Activated CD4-positive, CD25-positive, alpha-beta regulatory T cell treated with anti-CD3 and anti-CD28 coated beads, Interleukin-2, amount 50 U/mL, for 72 hours (primary cell): ENCODE data around the gene CPNE7.

Experiments
- DNase-seq: peaks from one replicate; pipeline ENCODE4 v3.0.0; 2021

Gene CPNE7

GRCh38 chr16:89575247-89576152 is at the start of gene CPNE7:
CPNE7 (plus strand) TSS chr16:89575758; CDS start chr16:89575898, 140 bp downstream.
- no peak for DNase-seq

DNA sequence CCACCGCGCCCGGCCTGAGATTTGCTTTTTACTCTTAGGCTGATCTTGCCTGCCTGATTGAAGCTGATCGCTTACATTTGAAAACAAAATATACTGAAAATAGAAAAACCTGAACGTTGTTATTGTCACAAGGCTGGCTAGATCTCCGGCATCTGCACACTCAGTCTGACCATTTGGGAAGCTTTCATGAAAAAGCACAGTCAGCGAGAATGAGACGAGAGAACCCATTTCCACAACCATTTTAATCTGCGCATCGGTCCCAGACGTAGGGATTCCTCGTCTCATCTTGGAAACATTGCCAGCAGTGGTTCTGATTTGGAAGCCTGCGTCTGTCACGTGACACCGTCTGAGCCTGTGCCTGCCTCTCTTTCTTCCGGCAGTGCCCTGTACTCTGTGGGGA is 46.5 kb upstream of the CPNE7 start:
- DNase-seq, result no peak

GRCh38 chr16:89530401-89531381 is 44.9 kb upstream of the CPNE7 start:
- no peak for DNase-seq

DNA sequence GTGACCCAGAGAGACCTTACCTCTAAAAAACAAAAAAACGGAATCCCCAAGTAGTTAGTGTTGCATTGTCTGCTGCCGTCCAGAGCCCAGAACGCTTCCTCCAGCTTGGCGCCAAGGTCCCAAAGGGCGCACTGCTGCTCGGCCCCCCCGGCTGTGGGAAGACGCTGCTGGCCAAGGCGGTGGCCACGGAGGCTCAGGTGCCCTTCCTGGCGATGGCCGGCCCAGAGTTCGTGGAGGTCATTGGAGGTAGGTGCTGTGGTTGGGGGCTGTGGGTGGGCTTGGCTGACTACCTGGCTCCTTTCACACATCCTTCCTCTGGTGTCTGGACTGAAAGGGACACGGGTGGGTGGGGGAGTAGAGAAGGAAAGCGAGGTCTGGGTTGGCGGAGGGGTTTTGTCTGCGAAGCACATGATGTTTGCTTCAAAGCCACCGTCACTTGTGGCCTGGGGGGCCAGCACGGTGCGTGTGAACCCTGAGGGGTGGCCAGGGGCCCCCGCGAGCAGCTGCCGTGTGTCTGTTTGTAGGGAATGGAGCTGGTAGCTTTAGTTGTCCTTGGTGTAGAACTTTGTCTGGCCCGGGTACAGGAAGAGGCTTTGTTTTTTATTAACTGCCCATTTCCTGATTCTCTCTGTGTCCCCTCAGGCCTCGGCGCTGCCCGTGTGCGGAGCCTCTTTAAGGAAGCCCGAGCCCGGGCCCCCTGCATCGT is 43.6 kb upstream of the CPNE7 start:
- no peak for DNase-seq

DNA sequence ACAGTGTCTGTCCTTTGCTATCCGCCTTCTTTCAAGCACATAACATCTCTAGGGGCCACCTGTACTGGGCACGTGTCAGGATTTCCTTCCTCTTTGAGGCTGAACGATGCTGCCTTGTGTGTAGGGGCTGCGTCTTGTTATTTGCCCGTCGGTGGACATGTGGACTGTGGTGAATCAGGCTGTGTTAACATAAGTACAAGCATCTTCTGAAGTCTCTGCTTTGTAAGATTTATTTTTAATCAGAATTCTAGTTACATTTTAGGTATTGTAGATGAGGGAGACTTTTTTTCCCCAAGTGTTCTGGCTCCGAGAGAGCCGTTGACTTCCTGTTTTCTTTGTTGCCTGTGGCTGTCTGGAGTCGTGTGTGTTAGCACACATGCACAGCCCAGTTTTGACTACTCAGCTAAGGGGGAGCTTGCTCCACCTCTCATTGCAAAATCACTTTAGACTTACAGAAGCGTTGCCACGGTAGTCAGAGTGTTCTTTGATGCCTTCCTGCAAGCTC is 41.3 kb upstream of the CPNE7 start:
- no peak for DNase-seq

GRCh38 chr16:89536371-89536770 is 39.2 kb upstream of the CPNE7 start:
- no peak for DNase-seq

GRCh38 chr16:89536886-89537548 is 38.5 kb upstream of the CPNE7 start:
- no peak for DNase-seq

DNA sequence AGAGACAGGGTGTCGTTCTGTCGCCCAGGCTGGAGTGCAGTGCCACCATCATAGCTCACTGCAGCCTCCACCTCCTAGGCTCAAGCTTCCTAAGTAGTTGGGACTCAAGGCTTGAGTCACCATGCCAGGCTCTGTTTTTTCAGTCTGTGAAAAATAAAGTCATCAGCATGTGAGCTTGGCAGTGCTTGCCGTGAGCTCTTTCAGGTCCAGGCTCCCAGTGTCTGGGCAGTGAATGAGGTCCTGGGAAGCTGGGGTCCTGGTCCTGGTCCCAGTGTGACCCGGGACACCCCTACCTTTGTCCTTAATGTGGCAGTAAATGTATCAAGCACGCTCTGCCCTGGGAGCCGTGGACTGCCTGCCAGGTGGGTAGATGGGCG is 38.0 kb upstream of the CPNE7 start:
- no peak for DNase-seq

GRCh38 chr16:89538286-89538685 is 37.3 kb upstream of the CPNE7 start:
- no peak for DNase-seq

GRCh38 chr16:89540557-89540956 is 35.0 kb upstream of the CPNE7 start:
- no peak for DNase-seq

GRCh38 chr16:89541792-89542191 is 33.8 kb upstream of the CPNE7 start:
- no peak for DNase-seq

- DNase-seq, result no peak
Measured at GRCh38 chr16:89544113-89544512, 31.4 kb upstream of the CPNE7 start.

DNA sequence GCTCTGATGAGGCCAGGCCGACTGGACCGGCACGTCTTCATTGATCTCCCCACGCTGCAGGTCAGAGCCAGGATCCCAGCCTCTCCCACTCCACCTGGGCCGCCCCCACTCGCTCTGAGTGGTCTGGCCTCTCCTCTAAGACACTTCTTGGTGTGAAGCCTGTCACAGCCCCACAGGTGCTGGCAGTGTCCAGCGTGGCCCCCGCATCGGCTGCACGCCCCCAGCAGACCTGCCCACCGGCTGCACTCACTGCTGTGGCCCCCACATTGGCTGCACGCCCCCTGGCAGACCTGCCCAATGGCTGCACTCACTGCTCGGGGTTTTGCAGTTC is 30.9 kb upstream of the CPNE7 start:
- DNase-seq, result no peak

DNA sequence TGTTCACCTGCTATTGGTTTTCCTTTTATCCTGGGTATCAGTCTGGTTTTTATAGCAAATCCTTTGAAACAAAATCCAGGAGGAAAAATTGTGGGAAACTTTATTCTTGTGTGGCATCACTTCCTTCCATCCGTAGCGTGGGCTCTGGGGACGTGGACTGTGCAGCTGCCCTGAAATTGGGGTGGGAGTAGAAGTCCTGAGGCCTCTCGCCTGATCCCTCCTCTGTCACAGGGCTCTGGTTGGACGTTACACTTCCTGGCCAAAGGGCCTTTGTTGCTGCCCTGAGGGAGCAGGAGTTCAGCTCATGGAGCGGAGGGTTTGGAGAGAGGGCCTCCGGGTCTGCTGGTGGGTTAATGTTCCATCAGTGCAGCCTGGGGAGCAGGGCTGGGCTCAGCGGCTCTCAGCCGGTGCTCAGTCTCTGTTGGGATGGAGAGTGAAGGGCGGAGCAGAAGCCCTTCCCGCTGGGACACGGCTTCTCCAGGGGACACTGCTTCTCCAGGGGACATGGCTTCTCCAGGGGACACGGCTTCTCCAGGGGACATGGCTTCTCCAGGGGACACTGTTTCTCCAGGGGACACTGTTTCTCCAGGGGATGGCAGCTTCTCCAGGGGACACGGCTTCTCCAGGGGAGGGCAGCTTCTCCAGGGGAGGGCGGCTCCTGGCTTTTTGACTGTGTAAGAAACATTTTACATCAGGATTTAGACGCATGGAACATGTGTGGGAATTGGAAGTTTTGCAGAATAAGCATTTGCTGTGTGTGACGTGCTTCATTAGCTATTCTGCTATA is 30.3 kb upstream of the CPNE7 start:
- no peak for DNase-seq

GRCh38 chr16:89545831-89546574 is 29.6 kb upstream of the CPNE7 start:
- no peak for DNase-seq

DNA sequence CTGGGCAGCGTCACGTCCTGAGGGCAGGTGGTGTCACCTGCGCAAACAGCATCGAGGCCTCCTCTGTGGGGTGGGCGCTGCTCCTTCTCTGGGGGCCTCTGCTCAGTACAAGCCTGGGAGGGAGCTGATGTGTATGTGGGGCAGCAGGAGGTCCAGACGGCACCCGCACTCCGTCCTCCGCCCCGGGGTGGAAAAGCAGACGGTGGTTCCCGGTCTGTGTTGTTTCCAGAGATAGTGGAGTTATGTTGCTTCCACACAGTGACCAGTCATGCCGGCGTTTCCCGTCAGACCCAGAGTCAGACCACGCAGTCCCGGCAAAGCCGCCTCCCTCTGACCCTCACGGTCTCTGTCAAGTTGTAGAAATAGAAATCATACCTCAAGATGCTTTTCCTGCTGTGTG is 28.8 kb upstream of the CPNE7 start:
- DNase-seq, result no peak

- no peak for DNase-seq
Measured at GRCh38 chr16:89547291-89547690, 28.3 kb upstream of the CPNE7 start.

DNA sequence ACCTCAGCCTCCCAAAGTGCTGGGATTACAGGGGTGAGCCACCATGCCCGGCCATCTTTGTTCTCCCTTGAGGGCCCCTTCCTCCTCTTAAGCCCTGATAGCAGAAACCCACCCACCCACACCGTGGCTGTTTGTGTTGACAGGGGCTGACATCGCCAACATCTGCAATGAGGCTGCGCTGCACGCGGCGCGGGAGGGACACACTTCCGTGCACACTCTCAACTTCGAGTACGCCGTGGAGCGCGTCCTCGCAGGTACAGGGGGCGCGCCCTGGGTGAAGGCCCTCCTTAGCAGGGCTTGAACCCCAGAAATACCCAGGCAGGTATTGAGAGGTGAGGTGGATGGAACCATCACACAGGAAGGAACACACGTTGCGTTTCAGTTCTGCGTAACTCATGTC is 27.7 kb upstream of the CPNE7 start:
- DNase-seq, result no peak

DNA sequence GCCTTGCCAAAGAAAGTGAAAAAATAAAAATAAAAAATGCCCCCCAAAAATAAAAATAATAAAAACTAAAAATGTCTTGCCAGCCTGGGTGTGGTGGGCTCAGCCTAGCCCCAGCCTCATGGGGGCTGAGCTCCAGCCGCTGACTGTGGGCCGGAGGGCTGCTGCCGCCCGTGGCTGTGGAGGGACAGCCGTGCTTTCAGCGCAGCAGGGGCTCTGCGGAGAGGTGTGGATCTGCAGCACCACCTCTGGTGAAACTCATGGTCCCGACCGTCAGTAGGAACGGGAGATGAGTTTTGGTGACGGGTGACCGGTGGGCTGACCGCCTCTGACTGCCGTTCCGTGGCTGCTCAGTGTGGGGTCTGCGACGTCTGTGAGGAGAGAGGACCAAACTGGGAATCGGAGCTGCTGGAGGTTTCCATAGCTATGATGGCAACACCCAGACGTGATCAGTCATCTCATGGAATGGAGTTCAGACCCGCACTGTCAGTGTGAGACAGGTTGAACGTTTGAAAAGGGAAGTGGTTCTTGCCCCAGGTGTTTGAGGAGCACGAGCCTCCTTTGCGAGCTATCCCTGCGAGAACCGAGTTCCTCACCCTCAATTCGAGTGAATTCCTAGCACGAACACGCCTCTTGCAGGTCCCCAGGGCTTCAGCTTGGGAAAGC is 27.1 kb upstream of the CPNE7 start:
- DNase-seq, result no peak

- DNase-seq, result no peak
Measured at GRCh38 chr16:89549007-89549700, 26.4 kb upstream of the CPNE7 start.
